ENCODE measurements around the gene PSMC5.
"Not testable (repeated sequence)": the region's sequence is repeated elsewhere in the genome, so short reads cannot be mapped to it uniquely, and the experiment has no call there.

The PSMC5 gene

GRCh38 chr17:63866625-63867024 lies 39.4 kb downstream of the PSMC5 start:
- not testable (repeated sequence) for DNase-seq (ENCODE audit: insufficient read length, low spot score); FAIRE-seq

DNA sequence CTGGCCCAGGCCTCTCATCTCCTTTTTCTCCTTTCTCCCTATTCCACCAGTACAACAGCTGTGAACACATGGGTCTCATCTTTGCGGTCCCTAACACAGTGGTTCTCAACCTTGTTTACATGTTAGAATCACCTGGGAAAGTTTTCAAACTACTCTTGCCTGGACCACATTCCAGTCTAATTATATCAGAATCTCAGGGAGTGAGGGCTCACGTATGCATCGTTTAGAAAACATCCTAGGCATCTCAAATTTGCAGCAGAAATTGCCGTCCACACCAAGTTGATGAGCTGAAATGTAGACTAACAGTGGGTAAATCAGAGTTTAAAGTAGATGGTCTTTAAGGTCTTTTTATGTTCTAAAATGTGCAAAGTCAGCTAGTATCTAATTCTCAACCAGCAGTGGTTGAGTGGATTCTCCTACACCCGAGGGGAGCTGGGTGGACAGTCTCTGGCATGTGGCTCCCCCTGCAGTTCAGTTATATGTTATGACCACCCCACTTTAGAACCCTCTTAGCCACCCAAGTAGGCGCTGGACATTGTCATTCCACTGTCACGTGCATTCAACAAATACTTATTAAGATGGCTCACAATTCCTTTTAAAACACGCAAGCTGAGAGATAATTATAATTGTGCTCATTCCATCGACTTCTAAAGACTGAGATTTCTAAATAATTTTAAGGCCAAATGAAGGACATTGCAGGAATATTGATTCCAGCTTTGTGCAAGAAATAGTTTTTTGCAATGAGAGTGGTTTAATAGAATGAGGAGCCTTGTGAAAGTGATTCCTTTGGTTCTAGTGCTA lies 42.5 kb downstream of the PSMC5 start:
- FAIRE-seq; DNase-seq (ENCODE audit: insufficient read length, low spot score): not testable (repeated sequence)

DNA sequence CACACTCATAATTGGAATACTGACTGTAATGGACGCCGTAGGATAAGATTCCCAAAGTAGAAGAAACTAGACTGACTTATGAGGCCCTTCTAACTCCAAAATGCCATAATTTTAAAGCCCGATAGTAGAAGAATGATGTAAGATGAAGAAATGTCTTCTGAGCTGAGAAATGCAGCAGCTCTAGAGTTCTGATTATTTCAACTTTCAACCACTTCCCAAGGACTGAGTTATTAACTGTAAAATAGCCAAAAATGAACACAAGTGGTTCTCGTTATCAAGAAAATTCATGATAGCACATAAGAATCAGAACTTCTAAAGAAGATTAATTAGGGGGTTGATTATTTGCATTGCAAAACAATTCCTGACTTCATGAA lies 43.0 kb downstream of the PSMC5 start:
- not testable (repeated sequence) for FAIRE-seq; DNase-seq (ENCODE audit: insufficient read length, low spot score)

DNA sequence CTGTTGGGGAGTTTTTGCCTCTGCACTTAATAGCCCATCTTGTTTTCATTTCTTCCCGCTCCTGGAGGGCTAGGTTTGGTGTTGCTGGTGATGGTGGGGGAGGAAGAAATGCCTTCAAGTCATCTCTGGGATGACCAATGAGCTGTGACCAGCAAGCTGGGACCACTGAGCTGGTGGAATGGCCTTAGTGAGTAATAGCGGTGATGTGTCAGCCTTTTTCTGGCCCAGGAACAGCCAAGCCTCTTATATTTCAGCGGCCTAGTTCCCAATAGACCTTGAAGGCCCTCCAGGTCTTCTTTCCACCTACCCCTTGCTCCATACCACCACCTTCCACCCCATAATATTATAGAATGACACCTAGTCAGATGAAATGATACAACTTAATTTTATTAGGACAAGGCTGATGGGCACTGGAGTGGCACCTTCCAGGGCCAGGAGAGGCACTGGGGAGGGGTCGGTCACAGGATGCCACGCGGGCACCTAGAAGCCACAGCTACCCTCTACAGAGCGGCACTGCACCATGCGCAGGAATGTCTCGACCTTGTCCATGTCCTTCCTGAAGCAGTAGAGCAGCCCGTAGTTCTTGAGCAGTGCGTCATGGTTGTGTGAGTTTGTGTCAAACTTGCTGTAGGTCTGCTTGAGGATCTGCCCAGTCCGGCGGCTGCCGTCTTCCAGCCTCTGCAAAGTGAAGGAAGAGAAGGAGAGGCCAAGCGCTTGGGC lies 44.6 kb downstream of the PSMC5 start:
- not testable (repeated sequence) for DNase-seq (ENCODE audit: insufficient read length, low spot score); FAIRE-seq

- DNase-seq (ENCODE audit: insufficient read length, low spot score); FAIRE-seq: not testable (repeated sequence)
These were observed 46.3 kb downstream of the PSMC5 start, which contains the start of gene CSH2 for GRCh38 chr17:63873577-63873976. CSH2 (minus strand) TSS chr17:63873677; CDS start chr17:63873614, 63 bp downstream.

DNA sequence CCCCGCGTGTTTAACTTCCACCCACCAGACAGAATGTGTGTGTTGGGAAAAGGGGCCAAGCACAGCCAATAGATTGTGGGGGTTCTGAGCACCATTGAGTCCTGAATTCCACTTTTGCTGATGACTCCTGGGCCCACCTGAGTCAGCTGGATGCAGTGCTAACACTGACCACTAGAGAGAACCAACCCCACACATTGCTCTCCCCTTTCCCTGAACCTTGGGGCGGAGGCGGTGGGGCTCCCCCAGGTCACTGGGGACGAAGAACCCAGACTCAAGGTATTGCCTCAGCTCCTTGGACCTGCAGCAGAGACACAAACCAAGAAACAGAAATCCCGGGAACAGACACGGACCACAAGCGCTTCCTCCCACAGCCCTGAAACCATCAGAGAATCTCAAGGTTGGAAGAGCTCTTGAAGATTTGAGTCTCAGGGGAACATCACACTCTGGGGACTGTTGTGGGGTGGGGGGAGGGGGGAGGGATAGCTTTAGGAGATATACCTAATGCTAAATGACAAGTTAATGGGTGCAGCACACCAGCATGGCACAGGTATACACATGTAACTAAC lies 46.9 kb downstream of the PSMC5 start:
- FAIRE-seq; DNase-seq (ENCODE audit: insufficient read length, low spot score): not testable (repeated sequence)

DNA sequence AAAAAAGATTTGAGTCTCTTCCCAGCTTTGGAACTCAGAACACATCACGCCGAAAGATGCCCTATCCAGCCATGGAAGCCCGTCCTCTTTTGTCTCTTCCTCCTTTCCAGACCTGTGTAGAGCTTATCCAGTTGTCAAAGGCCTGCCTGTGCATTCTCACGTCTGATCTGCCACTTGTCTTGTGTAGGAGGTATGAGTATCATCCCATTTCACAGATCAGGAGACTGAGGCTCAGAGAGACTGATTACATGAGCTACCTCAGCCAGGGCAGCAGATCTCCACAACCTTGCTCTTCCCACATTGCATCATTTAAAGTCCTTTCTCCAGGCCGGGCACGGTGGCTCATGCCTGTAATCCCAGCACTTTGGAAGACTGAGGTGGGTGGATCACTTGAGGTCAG lies 47.5 kb downstream of the PSMC5 start:
- FAIRE-seq; DNase-seq (ENCODE audit: insufficient read length, low spot score): not testable (repeated sequence)

- not testable (repeated sequence) for DNase-seq (ENCODE audit: insufficient read length, low spot score); FAIRE-seq
These were observed 51.2 kb downstream of the PSMC5 start for GRCh38 chr17:63878413-63878812.

GRCh38 chr17:63880706-63881105 lies 53.5 kb downstream of the PSMC5 start:
- DNase-seq (ENCODE audit: insufficient read length, low spot score) (no peak), FAIRE-seq (no peak)

DNA sequence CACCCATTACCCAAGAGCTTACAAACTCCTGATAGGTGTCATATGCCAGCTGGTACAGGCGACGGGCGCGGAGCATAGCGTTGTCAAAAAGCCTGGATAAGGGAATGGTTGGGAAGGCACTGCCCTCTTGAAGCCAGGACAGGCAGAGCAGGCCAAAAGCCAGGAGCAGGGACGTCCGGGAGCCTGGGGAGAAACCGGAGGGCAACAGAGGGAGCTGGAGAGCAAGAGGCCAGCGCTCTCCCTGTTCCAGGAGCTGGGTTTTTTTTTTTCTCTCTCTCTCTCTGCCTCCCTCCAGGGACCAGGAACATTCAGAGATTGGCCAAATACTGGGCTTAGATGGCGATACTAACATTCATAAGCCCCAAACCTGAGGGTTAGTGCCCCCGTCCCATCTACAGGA lies 54.1 kb downstream of the PSMC5 start:
- not testable (repeated sequence) for DNase-seq (ENCODE audit: insufficient read length, low spot score); FAIRE-seq

Data from HTR-8/SVneo (cell line).